ENCODE results near the gene EFNA5. TPM values are rescaled to one million over a fixed set of nuclear protein-coding genes. Genes with fewer than 3 reads are reported as not detected.

The EFNA5 gene
- total RNA-seq, 4 donors from 2014 or later, result 2.4 to 9.2 (median 3.9) TPM

GRCh38 chr5:107505763-107506534 lies 164.8 kb downstream of the EFNA5 start:
- WGBS, 2 donors (ENCODE audit: low coverage in 1 of 2), result 69 to 86% methylated on average over 2 to 3 of the region's 3 CpGs
- Histone ChIP-seq H3K27ac (no peak overlapping the region), H3K27me3 (no peaks in the 10 kb centered on the region), H3K36me3 (no peaks in the 10 kb centered on the region), H3K4me3 (no peak overlapping the region), H3K4me1 (no peaks in the 10 kb centered on the region), H3K9me3 (no peaks in the 10 kb centered on the region)
- ATAC-seq, result no peak
- TF ChIP-seq POLR2AphosphoS5 (IDR thresholded peaks at IDR 0.05) (no peak), EP300 (IDR thresholded peaks at IDR 0.05) (no peak), CTCF (IDR thresholded peaks at IDR 0.05) (no peak)

GRCh38 chr5:107504424-107504823 lies 166.3 kb downstream of the EFNA5 start:
- Histone ChIP-seq H3K36me3 (no peaks in the 10 kb centered on the region), H3K27ac (no peak overlapping the region), H3K4me3 (no peak overlapping the region), H3K9me3 (no peaks in the 10 kb centered on the region), H3K27me3 (no peaks in the 10 kb centered on the region), H3K4me1 (no peaks in the 10 kb centered on the region)
- 100% methylated on average over 1 of the region's 1 CpG for WGBS, 2 donors (ENCODE audit: low coverage in 1 of 2)
- no peak for ATAC-seq
- TF ChIP-seq POLR2AphosphoS5 (IDR thresholded peaks at IDR 0.05) (no peak), EP300 (IDR thresholded peaks at IDR 0.05) (no peak), POLR2A (IDR thresholded peaks at IDR 0.05) (no peak), CTCF (IDR thresholded peaks at IDR 0.05) (no peak)

GRCh38 chr5:107502676-107503060 lies 168.1 kb downstream of the EFNA5 start:
- Histone ChIP-seq H3K4me3 (no peak overlapping the region), H3K36me3 (no peaks in the 10 kb centered on the region), H3K27me3 (no peaks in the 10 kb centered on the region), H3K4me1 (no peaks in the 10 kb centered on the region), H3K9me3 (no peaks in the 10 kb centered on the region), H3K27ac (no peak overlapping the region)
- no peak for ATAC-seq
- TF ChIP-seq EP300 (IDR thresholded peaks at IDR 0.05) (no peak), POLR2A (IDR thresholded peaks at IDR 0.05) (no peak), CTCF (IDR thresholded peaks at IDR 0.05) (no peak), POLR2AphosphoS5 (IDR thresholded peaks at IDR 0.05) (no peak)
- 60 to 81% methylated on average over 3 to 6 of the region's 7 CpGs for WGBS, 2 donors (ENCODE audit: low coverage in 1 of 2)

GRCh38 chr5:107501965-107502675 lies 168.6 kb downstream of the EFNA5 start:
- 48 to 59% methylated on average over 8 to 15 of the region's 17 CpGs for whole genome bisulfite sequencing, 2 donors (ENCODE audit: low coverage in 1 of 2)
- Histone ChIP-seq H3K4me3 (peak overlapping the region in 1 of 2 donors; percentile 9), H3K36me3 (no peaks in the 10 kb centered on the region)

More at GRCh38 chr5:107501965-107502675, 168.6 kb downstream of the EFNA5 start:
- Histone ChIP-seq H3K9me3 (no peaks in the 10 kb centered on the region), H3K27me3 (no peaks in the 10 kb centered on the region), H3K4me1 (no peaks in the 10 kb centered on the region), H3K27ac (no peak overlapping the region)
- TF ChIP-seq CTCF (IDR thresholded peaks at IDR 0.05) (no peak), POLR2AphosphoS5 (IDR thresholded peaks at IDR 0.05) (no peak), EP300 (IDR thresholded peaks at IDR 0.05) (no peak), POLR2A (IDR thresholded peaks at IDR 0.05) (no peak)
- ATAC-seq, result no peak

Data from gastroesophageal sphincter (tissue), 4 donors.